NT2/D1 (cell line): ENCODE measurements around the gene ZNF511.

Source experiments
- SUZ12 ChIP-seq: IDR thresholded peaks from 2 replicates; pipeline ENCODE4 v1.6.1; 2011; ENCODE audit not compliant: insufficient read length, insufficient read depth; ENCODE audit errors: extremely low read depth
- YY1 ChIP-seq: IDR thresholded peaks from 2 replicates; pipeline ENCODE4 v1.6.1; 2011; ENCODE audit not compliant: insufficient read length, insufficient read depth

- TF ChIP-seq YY1, result no peak
- no peak for TF ChIP-seq SUZ12
These were observed 2.1 kb downstream of the ZNF511 start for GRCh38 chr10:133310789-133311188.
